ENCODE data around the gene MME. TPM values are rescaled to one million over a fixed set of nuclear protein-coding genes. Genes with fewer than 3 reads are reported as not detected.

The MME gene
- total and polyA plus RNA-seq, 8 donors: under 0.01 to 49.4 (median 2.0) TPM; not detected in 1

GRCh38 chr3:155158346-155159037, 78.4 kb downstream of the MME start:
- H3K36me3 ChIP-seq: no peaks in the 10 kb centered on the region
- no peaks in the 10 kb centered on the region for H3K9me3 ChIP-seq
- 44 to 66% (median 49%) methylated on average over 9 of the region's 9 CpGs for WGBS, 5 donors
- intact Hi-C loops (cut with DNase I; ENCODE audit: low total_unique reads): no loop called here
- no peak overlapping the region for H3K4me3 ChIP-seq
- H3K4me1 ChIP-seq: no peaks in the 10 kb centered on the region
- DNase-seq: no peak
- no peaks in the 10 kb centered on the region for H3K27me3 ChIP-seq
- no peak for TF ChIP-seq CTCF (IDR thresholded peaks at IDR 0.05)
- no peak for TF ChIP-seq POLR2AphosphoS5 (IDR thresholded peaks at IDR 0.05)
- TF ChIP-seq EP300 (IDR thresholded peaks at IDR 0.05): no peak
- TF ChIP-seq POLR2A (IDR thresholded peaks at IDR 0.05): no peak
- H3K27ac ChIP-seq: no peak overlapping the region

DNA sequence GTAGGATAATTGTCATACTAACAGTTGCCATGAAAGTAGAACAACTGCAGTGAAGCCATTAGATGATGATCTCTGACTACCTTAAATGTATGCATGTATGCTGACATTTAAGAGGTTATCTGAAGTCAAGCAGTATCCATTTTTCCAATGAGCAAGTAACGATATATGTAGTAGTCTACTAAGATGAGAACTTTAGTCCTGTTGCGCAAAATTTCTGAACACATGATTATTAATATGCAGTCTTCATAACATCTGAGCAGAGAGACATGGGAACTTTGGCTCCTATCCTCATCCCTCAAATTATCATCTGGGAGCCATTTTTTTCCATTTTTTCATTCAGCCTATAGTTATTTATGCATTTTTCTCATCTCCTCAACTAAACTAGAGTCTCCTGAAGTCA, 79.2 kb downstream of the MME start:
- H3K36me3 ChIP-seq: no peaks in the 10 kb centered on the region
- H3K9me3 ChIP-seq: no peaks in the 10 kb centered on the region

GRCh38 chr3:155161640-155162292, 81.6 kb downstream of the MME start:
- intact Hi-C loops (cut with DNase I; ENCODE audit: low total_unique reads): no loop called here
- WGBS, 5 donors: 75 to 81% (median 78%) methylated on average over 4 of the region's 4 CpGs
- H3K4me3 ChIP-seq: no peak overlapping the region
- no peaks in the 10 kb centered on the region for H3K4me1 ChIP-seq
- no peaks in the 10 kb centered on the region for H3K9me3 ChIP-seq
- no peak for DNase-seq
- no peak for TF ChIP-seq POLR2A (IDR thresholded peaks at IDR 0.05)
- no peaks in the 10 kb centered on the region for H3K27me3 ChIP-seq
- no peak overlapping the region for H3K27ac ChIP-seq
- no peaks in the 10 kb centered on the region for H3K36me3 ChIP-seq

More for the DNA sequence above, 79.2 kb downstream of the MME start:
- Histone ChIP-seq H3K27ac (no peak overlapping the region), H3K4me3 (no peak overlapping the region), H3K27me3 (no peaks in the 10 kb centered on the region), H3K4me1 (no peaks in the 10 kb centered on the region)
- WGBS, 5 donors: 85 to 94% (median 88%) methylated on average over 2 of the region's 2 CpGs
- TF ChIP-seq EP300 (IDR thresholded peaks at IDR 0.05) (no peak), POLR2A (IDR thresholded peaks at IDR 0.05) (no peak), CTCF (IDR thresholded peaks at IDR 0.05) (no peak), POLR2AphosphoS5 (IDR thresholded peaks at IDR 0.05) (no peak)
- intact Hi-C loops (cut with DNase I; ENCODE audit: low total_unique reads): no loop called here
- no peak for DNase-seq

- TF ChIP-seq EP300 (IDR thresholded peaks at IDR 0.05) (no peak), POLR2AphosphoS5 (IDR thresholded peaks at IDR 0.05) (no peak), POLR2A (IDR thresholded peaks at IDR 0.05) (no peak)
- H3K4me1 ChIP-seq: no peaks in the 10 kb centered on the region
- intact Hi-C loops (cut with DNase I; ENCODE audit: low total_unique reads): no loop called here
- H3K36me3 ChIP-seq: no peaks in the 10 kb centered on the region
- H3K9me3 ChIP-seq: no peaks in the 10 kb centered on the region
- no peaks in the 10 kb centered on the region for H3K27me3 ChIP-seq
- H3K4me3 ChIP-seq: no peak overlapping the region
- no peak for DNase-seq
- H3K27ac ChIP-seq: no peak overlapping the region
Observed at GRCh38 chr3:155164306-155164705, 84.2 kb downstream of the MME start.

DNA sequence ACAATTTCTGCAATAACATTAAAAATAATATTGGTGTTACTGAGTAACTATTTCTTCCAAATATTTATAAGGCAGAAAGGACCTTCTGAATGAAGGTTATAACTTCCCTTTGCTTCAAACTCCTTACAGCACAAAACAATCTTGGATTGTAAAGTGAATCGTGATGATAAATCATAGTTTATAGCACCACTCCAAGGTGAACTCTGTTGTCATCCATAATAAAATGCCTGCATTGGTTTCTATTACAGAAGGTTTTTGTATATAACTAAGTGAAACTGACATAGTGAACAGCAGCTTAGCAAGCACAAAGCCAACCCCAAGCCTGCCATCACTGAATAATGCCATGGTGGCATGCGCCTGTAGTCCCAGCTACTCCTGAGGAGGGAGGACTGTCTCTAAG, 86.3 kb downstream of the MME start:
- 91 to 96% (median 94%) methylated on average over 2 of the region's 2 CpGs for WGBS, 5 donors
- no peak overlapping the region for H3K27ac ChIP-seq
- no peak for DNase-seq
- H3K27me3 ChIP-seq: no peaks in the 10 kb centered on the region
- TF ChIP-seq CTCF (IDR thresholded peaks at IDR 0.05) (no peak), POLR2AphosphoS5 (IDR thresholded peaks at IDR 0.05) (no peak)
- H3K4me1 ChIP-seq: no peaks in the 10 kb centered on the region
- H3K36me3 ChIP-seq: no peaks in the 10 kb centered on the region
- no peaks in the 10 kb centered on the region for H3K9me3 ChIP-seq
- intact Hi-C loops (cut with DNase I; ENCODE audit: low total_unique reads): no loop called here
- no peak overlapping the region for H3K4me3 ChIP-seq
